ENCODE data around the gene NETO2. TPM values are rescaled to one million over a fixed set of nuclear protein-coding genes. Genes with fewer than 3 reads are reported as not detected.

NETO2 gene
- total and polyA plus RNA-seq, 4 donors, result 0.20 to 1.6 (median 0.37) TPM

GRCh38 chr16:47055136-47055885, 88.4 kb downstream of the NETO2 start:
- Histone ChIP-seq H3K27me3 (ENCODE audit: control insufficient read depth in 4 of 4, insufficient read depth in 4 of 4, low read length in 3 of 4) (no peaks in the 10 kb centered on the region), H3K4me3 (ENCODE audit: low read depth in 1 of 3, low read length in 3 of 3) (no peak overlapping the region), H3K4me1 (ENCODE audit: control insufficient read depth in 4 of 4, insufficient read depth in 4 of 4, low read length in 3 of 4) (no peaks in the 10 kb centered on the region), H3K27ac (ENCODE audit: low read depth in 1 of 2, low read length in 2 of 2) (no peak overlapping the region), H3K36me3 (ENCODE audit: control insufficient read depth in 4 of 4, insufficient read depth in 3 of 4, low read depth in 1 of 4, low read length in 3 of 4) (no peaks in the 10 kb centered on the region), H3K9me3 (ENCODE audit: control insufficient read depth in 4 of 4, low read length in 3 of 4) (no peaks in the 10 kb centered on the region), H3K9ac (ENCODE audit: low read depth in 1 of 2, low read length in 2 of 2) (no peak overlapping the region)
- 90% methylated on average over 26 of the region's 26 CpGs for WGBS
- TF ChIP-seq EGR1 (IDR thresholded peaks at IDR 0.05; ENCODE audit: low read depth in 2 of 2) (no peak), ZBTB33 (IDR thresholded peaks at IDR 0.05) (no peak), TAF1 (conservative IDR thresholded peaks at IDR 0.05) (no peak), MAX (IDR thresholded peaks at IDR 0.05) (no peak), YY1 (IDR thresholded peaks at IDR 0.05) (no peak), NR2F2 (IDR thresholded peaks at IDR 0.05) (no peak), GABPA (IDR thresholded peaks at IDR 0.05 in 1 of 2, conservative IDR thresholded peaks at IDR 0.05 in 1 of 2) (no peak), REST (IDR thresholded peaks at IDR 0.05) (no peak), ATF3 (IDR thresholded peaks at IDR 0.05) (no peak), RAD21 (IDR thresholded peaks at IDR 0.05) (no peak)
- no peak for DNase-seq (ENCODE audit: low spot score)

GRCh38 chr16:47054306-47054705, 89.4 kb downstream of the NETO2 start:
- Histone ChIP-seq H3K4me3 (ENCODE audit: low read depth in 1 of 3, low read length in 3 of 3) (no peak overlapping the region), H3K9me3 (ENCODE audit: control insufficient read depth in 4 of 4, low read length in 3 of 4) (no peaks in the 10 kb centered on the region), H3K27me3 (ENCODE audit: control insufficient read depth in 4 of 4, insufficient read depth in 4 of 4, low read length in 3 of 4) (no peaks in the 10 kb centered on the region), H3K4me1 (ENCODE audit: control insufficient read depth in 4 of 4, insufficient read depth in 4 of 4, low read length in 3 of 4) (no peaks in the 10 kb centered on the region), H3K9ac (ENCODE audit: low read depth in 1 of 2, low read length in 2 of 2) (no peak overlapping the region), H3K27ac (ENCODE audit: low read depth in 1 of 2, low read length in 2 of 2) (no peak overlapping the region), H3K36me3 (ENCODE audit: control insufficient read depth in 4 of 4, insufficient read depth in 3 of 4, low read depth in 1 of 4, low read length in 3 of 4) (no peaks in the 10 kb centered on the region)
- TF ChIP-seq HNF4G (IDR thresholded peaks at IDR 0.05) (no peak), GABPA (IDR thresholded peaks at IDR 0.05 in 1 of 2, conservative IDR thresholded peaks at IDR 0.05 in 1 of 2) (no peak), JUND (IDR thresholded peaks at IDR 0.05) (no peak), FOXA1 (IDR thresholded peaks at IDR 0.05) (no peak), RXRA (IDR thresholded peaks at IDR 0.05) (no peak), CTCF (IDR thresholded peaks at IDR 0.05; ENCODE audit: low read depth, low read length, missing input control) (no peak), SP1 (IDR thresholded peaks at IDR 0.05) (no peak), EGR1 (IDR thresholded peaks at IDR 0.05; ENCODE audit: low read depth in 2 of 2) (no peak), FOXA2 (IDR thresholded peaks at IDR 0.05) (no peak), HNF4A (conservative IDR thresholded peaks at IDR 0.05) (no peak), ATF3 (IDR thresholded peaks at IDR 0.05) (no peak), NR2F2 (IDR thresholded peaks at IDR 0.05) (no peak), ZBTB33 (IDR thresholded peaks at IDR 0.05) (no peak), TAF1 (conservative IDR thresholded peaks at IDR 0.05) (no peak), YY1 (IDR thresholded peaks at IDR 0.05) (no peak), MAX (IDR thresholded peaks at IDR 0.05) (no peak), RAD21 (IDR thresholded peaks at IDR 0.05) (no peak)
- 90% methylated on average over 7 of the region's 7 CpGs for WGBS
- no peak for DNase-seq (ENCODE audit: low spot score)
